ENCODE data around the gene THAP8. TPM values are rescaled to one million over a fixed set of nuclear protein-coding genes. Genes with fewer than 3 reads are reported as not detected.

THAP8 gene
- total and polyA plus RNA-seq, 2 of the 8 experiments (the other 6 are each of a cell fraction or from before 2014, with no cell fraction given): 6.0 to 11.1 TPM

GRCh38 chr19:36009220-36009619 lies 44.9 kb downstream of the THAP8 start (continued):
- TF ChIP-seq ATF2 (IDR thresholded peaks at IDR 0.05; ENCODE audit: low read length): no peak
- no peak for TF ChIP-seq RXRA (IDR thresholded peaks at IDR 0.05; ENCODE audit: insufficient read depth, low read depth, low read length)
- no peak for TF ChIP-seq HDAC2 (IDR thresholded peaks at IDR 0.05; ENCODE audit: borderline replicate concordance in 1 of 2, low read depth in 2 of 2, low read length in 2 of 2)
- no peak for TF ChIP-seq CTCF (IDR thresholded peaks at IDR 0.05; ENCODE audit: control extremely low read depth in 1 of 3, insufficient read depth in 1 of 3, low read depth in 1 of 3, low read length in 3 of 3)
- no peak; a peak in 1 of 4 replicates for TF ChIP-seq SIN3A (conservative IDR thresholded peaks at IDR 0.05 in 1 of 2, IDR thresholded peaks at IDR 0.05 in 1 of 2; ENCODE audit: low read depth in 1 of 2, low read length in 2 of 2)
- TF ChIP-seq EGR1 (IDR thresholded peaks at IDR 0.05; ENCODE audit: borderline replicate concordance, low read depth, low read length): no peak
- 0 out of 2 replicates have a peak, but pooled peaks have one; percentile 1 for TF ChIP-seq PHF8 (conservative IDR thresholded peaks at IDR 0.05; ENCODE audit: low read depth, low read length)
- TF ChIP-seq SP4 (IDR thresholded peaks at IDR 0.05; ENCODE audit: low read length): no peak
- TF ChIP-seq BCL11A (IDR thresholded peaks at IDR 0.05; ENCODE audit: low read depth in 2 of 2, low read length in 2 of 2): no peak

Data from H1 (cell line).